LoVo (cell line): ENCODE data around the gene INTS1.
"Not testable (repeated sequence)": the region's sequence is repeated elsewhere in the genome, so short reads cannot be mapped to it uniquely, and the experiment has no call there.

Experiments
- DNase-seq: peaks from one replicate; pipeline ENCODE4 v3.0.0-alpha.2; 2016; ENCODE audit warnings: low spot score

INTS1 gene

GRCh38 chr7:1445341-1445740 is 58.8 kb downstream of the INTS1 start:
- no peak for DNase-seq

GRCh38 chr7:1444925-1445322 is 59.3 kb downstream of the INTS1 start:
- DNase-seq: no peak

- no peak for DNase-seq
Measured at GRCh38 chr7:1444214-1444924, 59.8 kb downstream of the INTS1 start.

- DNase-seq: not testable (repeated sequence)
Measured at GRCh38 chr7:1443587-1444200, 60.5 kb downstream of the INTS1 start.

- no peak for DNase-seq
Measured at GRCh38 chr7:1442355-1443124, 61.6 kb downstream of the INTS1 start.

GRCh38 chr7:1441615-1442354 is 62.4 kb downstream of the INTS1 start:
- DNase-seq: no peak

- no peak for DNase-seq
Measured at GRCh38 chr7:1440620-1441019, 63.6 kb downstream of the INTS1 start.

- DNase-seq: no peak
Measured at GRCh38 chr7:1439373-1440363, 64.5 kb downstream of the INTS1 start.

GRCh38 chr7:1438821-1439220 is 65.4 kb downstream of the INTS1 start:
- no peak for DNase-seq

GRCh38 chr7:1438208-1438607 is 66.0 kb downstream of the INTS1 start:
- no peak for DNase-seq

GRCh38 chr7:1437155-1437880 is 66.9 kb downstream of the INTS1 start:
- DNase-seq: no peak

- no peak for DNase-seq
Measured at GRCh38 chr7:1436608-1437007, 67.6 kb downstream of the INTS1 start.

- DNase-seq: no peak
Measured at GRCh38 chr7:1434891-1435670, 69.1 kb downstream of the INTS1 start.

- no peak for DNase-seq
Measured at GRCh38 chr7:1434165-1434718, 69.9 kb downstream of the INTS1 start.

- DNase-seq: no peak
Measured at GRCh38 chr7:1433128-1433920, 70.9 kb downstream of the INTS1 start.

- peak; percentile 74 for DNase-seq
Measured at GRCh38 chr7:1432411-1433082, 71.6 kb downstream of the INTS1 start.

GRCh38 chr7:1431634-1432380 is 72.4 kb downstream of the INTS1 start:
- no peak for DNase-seq
